NCI-H524 treated with DMSO at 0.1 percent for 48 hours (cell line): Measurements from ENCODE around the gene REEP6.
A peak's percentile ranks its signal among the peaks of the same experiment; 100 is the strongest.
"Not testable (repeated sequence)": the region's sequence is repeated elsewhere in the genome, so short reads cannot be mapped to it uniquely, and the experiment has no call there.

Experiments used
- DNase-seq: peaks from one replicate; lab custom pipeline; 2025; lab: John Stamatoyannopoulos, UW

REEP6 gene

DNA sequence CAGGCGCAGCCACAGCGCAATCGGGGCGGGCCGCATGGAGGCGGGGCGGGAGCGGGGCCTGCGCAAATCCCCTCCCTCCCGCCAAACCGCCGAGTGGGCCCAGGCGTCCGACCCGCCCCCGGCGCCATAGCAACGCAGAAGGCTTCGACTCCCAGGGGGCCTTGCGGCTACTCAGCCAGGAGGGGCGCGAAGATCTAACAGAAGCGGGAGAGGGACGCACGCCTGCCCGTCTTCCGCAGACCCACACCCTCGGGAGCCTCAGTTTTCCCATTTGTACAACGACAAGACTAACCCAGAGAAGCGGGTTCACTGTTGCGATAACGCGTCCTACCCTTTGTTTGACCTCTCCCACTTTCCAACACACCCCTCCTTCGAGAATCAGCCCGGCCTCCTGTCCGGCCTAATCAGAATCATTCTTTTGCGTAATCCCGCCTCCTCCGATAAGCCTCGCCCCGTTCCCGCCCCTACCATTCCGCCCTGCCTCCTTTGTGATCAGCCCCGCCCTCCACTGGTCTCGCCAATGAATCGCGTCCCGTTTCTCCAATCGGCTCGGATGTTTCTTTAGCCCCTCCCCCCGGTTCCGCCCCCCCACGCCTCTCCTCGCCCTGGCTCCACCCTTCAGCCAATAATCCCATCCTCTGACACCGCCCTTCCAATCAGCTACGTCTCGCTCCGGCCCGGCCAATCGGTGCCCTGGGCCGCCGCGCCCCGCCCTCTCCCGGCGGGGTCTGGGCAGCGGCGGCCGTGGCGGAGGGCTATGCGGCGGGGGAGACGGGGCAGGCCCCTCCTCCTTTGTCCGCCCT lies 469 bp upstream of the REEP6 start, which contains the start of gene PCSK4:
Gene PCSK4 (minus strand): TSS at position 40 of the 803 bp plus-strand sequence. CDS start 4 bp downstream, at position 36.
- peak; percentile 95 for DNase-seq

DNA sequence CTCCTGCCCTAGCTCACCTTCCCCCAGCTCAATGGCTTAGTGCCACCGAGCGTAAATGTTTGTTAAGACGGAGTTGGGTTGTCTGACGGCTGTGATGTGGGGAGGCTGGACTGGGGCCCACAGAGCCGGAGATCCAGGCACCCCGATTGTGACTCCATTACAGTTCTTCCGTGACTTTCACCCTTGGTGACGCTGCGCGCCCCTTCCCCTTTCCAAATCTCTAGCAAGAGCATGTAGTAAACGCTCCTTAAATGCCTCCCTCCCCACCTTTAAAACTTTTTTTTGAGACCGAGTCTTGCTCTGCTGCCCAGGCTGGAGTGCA lies 829 bp downstream of the REEP6 start:
- DNase-seq, result no peak

DNA sequence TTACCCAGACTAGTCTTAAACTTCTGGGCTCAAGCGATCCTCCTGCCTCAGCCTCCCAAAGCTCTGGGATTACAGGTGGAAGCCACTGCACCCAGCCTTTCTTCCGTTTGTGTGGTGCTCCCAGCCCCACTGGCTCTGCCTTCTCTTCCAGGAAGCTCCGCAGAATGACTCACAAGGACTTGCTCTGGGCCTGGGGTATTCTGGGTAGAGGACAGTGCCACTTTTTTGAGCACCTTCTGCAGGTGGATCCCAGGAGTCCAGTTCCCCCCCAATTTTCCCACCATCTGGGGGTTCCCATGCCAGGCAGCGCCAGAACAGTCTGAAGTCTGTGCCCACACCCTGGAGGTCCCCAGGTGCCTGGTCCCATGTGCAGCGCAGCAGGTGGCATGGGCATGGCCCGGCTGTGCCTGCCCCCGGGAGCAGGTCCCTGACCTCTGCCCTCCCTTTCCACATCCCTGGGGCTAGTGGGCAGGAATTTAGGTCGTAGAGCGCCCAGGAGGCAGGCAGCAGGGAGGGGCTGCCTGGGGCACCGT lies 1.6 kb downstream of the REEP6 start:
- DNase-seq, result no peak

DNA sequence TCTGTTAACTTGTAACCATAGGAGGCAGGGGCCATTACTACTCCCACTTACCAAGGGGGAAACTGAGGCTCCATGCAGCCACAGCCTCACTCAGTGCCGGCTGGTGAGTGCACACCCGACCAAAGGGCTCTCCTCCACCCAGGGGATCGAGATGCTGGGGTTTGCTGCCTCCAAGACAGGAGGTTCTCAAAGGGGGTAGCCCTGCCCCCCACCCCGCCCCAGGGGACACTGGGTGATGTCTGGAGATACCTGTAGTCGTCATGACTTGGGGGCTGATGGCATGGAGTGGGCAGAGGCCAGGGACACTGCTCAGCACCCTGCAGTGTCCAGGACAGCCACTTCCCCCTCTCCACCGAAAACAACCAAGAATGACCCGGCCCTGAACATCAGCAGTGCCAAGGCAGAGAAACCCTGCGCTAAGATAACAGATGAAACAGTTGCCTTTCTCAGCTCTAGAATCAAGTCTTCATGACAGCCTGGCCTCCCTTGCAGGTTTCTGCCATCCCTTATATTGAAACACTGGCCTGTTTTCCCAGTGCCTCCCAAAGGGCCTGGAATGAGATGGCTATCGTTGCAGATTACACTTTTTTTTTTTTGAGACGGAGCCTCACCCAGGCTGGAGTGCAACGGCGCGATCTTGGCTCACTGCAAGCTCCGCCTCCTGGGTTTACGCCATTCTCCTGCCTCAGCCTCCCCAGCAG lies 3.3 kb downstream of the REEP6 start:
- no peak for DNase-seq

DNA sequence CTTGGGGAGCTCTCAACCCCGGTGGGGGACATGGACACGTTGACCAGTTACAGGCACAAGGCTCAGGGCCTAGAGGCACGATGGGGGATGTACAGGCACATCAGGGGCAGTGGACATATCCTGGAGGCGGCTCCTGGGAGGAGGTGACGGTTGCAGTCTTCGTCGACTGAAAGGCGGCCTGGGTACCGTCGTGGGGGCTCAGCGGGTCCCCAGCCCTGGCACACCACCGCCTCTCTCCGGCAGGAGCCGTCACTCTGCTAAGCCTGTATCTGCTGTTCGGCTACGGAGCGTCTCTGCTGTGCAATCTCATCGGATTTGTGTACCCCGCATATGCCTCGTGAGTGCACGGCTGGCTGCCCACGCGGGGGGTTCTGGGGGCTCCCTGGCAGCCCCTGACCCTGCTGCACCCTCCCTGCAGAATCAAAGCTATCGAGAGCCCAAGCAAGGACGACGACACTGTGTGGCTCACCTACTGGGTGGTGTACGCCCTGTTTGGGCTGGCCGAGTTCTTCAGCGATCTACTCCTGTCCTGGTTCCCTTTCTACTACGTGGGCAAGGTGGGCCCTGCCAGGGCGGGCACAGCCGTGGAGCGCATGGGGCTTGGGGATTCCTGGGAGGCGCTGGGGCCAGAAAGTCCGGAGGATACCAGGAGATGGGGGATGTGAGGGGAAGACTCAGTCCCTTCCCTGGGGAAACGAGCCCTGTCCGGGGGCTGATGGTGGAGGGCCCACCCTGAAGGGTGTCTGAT lies 4.2 kb downstream of the REEP6 start:
- DNase-seq, result no peak

DNA sequence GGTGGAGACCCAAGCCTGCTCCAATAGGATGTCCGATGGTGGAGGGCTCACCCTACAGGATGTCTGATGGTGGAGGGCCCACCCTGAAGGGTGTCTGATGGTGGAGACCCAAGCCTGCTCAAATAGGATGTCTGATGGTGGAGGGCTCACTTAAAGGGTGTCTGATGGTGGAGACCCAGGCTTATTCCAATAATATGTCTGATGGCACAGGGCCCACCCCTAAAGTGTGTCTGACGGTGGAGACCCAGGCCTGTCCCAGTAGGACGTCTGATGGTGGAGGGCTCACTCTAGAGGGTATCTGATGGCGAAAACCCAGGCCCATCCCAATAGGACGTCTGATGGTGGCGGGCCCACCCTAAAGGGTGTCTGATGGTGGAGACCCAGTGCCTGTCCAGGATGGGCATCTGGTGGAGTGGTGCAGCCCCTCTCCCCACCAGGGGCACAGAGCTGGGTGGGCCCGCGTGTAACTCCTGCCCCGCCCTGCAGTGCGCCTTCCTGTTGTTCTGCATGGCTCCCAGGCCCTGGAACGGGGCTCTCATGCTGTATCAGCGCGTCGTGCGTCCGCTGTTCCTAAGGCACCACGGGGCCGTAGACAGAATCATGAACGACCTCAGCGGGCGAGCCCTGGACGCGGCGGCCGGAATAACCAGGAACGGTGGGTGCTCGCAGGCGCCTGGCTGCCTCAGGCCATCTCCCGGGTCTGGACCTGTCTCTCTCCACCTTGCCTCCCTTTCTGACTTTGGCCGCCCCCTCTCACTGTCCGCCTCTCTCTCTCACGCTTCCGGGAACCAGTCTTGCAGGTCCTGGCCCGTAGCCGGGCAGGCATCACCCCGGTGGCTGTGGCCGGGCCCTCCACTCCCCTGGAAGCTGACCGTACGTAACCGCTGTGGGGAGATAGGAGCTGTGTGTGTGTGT lies 5.1 kb downstream of the REEP6 start:
- no peak for DNase-seq

DNA sequence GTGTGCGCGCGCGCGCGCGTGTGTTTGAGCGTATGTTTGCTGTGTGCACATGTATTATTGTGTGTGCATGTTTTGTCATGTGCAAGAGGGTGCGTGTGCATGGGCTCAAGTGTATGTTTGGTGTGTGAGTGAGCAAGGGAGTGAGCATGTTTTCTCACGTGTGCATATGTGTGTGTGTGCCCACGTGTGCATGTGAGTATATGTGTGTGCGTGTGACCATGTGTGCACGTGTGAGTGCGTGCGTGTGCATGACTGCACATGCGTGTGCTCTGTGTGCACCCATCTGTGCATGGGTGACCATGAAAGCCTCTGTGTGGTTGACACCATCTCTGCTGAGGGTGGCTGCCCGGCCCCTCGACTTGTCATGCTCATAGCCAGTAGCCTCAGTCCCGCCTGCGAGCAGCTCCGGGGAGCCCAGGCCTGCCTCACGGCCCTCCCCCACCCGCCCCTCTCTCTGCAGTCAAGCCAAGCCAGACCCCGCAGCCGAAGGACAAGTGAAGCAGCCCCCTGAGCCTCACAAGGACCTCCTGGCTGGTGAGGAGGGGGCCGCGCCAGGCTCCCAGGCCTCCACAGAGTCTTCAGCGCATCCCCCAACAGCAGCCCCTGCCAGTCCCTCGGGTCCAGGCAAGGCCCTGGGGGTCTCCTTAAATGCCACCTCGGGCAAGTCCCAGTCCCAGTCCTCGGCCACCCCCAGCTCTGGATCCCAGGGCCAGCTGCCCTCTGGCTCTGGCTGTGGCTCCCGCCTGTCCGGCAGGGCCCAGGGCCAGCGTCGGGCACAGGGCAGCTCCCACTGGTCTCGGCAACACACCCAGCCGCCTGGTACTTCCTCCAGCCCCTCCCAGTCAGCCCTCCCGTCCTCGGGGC lies 6.0 kb downstream of the REEP6 start:
- no peak for DNase-seq

DNA sequence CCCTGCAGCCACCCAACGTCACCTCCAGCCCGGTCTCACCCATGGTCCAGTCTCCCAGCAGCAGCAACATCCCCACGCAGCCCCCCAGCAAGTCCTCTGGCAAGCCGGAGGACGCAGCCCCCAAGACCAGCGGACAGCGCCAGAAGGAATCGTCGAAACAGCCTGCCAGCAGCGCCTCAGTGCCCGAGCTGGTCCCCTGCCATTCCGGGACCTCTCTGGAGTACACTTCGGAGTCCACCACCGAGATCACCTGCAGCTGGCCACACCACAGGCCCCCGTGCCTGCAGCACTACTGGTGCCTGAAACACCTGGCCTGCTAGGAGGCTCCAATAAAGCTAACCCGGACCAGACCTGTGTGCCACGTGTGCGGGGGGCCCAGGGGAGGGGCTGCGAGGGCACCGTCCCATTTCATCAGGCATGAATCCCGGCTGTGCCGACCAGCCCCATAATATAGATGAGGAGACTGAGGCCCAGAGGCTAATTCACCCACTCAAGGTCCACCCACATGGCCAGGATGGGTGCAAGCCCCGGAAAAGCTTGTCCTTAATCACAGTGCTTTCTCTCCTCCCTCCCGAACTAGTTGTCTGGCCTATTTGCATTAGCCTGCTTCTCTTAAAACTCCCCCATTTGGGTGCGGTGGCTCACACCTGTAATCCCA lies 6.7 kb downstream of the REEP6 start:
- no peak for DNase-seq

DNA sequence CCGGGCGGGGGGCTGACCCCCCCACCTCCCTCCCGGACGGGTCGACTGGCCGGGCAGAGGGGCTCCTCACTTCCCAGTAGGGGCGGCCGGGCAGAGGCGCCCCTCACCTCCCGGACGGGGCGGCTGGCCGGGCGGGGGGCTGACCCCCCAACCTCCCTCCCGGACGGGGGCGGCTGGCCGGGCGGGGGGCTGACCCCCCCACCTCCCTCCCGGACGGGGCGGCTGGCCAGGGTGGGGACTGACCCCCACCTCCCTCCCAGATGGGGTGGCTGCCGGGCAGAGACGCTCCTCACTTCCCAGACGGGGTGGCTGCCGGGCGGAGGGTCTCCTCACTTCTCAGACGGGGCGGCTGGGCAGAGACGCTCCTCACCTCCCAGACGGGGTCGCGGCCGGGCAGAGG lies 8.2 kb downstream of the REEP6 start:
- not testable (repeated sequence) for DNase-seq

DNA sequence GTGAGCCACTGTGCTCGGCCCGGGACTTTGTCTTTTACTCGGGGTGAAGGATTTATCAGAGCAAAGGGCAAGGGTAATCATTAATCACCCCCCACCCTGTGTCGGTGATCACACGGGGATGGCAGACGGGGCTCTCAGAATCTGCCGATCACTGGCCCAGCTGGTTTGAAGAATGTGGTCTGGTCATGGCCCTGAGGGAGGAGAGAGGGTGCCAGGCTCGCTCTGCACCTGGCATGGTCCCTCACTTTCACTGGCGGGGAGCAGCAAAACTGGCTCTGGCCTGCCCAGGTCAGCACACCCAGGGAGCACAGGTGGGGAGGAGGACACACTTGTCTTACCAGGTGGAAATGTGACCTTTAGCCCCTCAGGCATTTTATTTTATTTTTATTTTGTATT lies 10.2 kb downstream of the REEP6 start:
- DNase-seq, result no peak

DNA sequence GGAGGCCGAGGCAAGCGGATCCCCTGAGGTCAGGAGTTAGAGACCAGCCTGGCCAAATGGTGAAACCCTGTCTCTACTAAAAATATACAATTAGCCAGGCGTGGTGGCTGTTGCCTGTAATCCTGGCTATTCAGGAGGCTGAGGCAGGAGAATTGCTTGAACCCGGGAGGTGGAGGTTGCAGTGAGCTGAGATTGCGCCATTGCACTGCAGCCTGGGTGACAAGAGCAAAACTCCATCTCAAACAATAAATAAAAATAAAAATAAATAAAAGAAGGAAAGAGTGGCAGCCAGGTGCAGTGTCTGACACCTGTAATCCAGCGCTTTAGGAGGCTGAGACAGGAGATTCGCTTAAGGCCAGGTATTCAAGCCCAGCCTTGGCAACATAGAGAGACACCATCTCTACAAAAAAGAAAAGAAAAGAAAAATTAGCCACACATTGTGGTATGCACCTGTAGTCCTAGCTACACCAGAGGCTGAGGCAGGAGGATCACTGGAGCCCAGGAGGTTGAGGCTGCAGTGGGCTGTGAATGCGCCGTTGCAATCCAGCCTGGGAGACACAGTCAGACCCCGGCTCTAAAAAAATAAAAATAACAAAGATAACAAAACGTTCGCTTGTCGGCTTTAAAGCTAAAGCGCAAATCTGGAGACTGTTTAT lies 11.6 kb downstream of the REEP6 start:
- no peak for DNase-seq

DNA sequence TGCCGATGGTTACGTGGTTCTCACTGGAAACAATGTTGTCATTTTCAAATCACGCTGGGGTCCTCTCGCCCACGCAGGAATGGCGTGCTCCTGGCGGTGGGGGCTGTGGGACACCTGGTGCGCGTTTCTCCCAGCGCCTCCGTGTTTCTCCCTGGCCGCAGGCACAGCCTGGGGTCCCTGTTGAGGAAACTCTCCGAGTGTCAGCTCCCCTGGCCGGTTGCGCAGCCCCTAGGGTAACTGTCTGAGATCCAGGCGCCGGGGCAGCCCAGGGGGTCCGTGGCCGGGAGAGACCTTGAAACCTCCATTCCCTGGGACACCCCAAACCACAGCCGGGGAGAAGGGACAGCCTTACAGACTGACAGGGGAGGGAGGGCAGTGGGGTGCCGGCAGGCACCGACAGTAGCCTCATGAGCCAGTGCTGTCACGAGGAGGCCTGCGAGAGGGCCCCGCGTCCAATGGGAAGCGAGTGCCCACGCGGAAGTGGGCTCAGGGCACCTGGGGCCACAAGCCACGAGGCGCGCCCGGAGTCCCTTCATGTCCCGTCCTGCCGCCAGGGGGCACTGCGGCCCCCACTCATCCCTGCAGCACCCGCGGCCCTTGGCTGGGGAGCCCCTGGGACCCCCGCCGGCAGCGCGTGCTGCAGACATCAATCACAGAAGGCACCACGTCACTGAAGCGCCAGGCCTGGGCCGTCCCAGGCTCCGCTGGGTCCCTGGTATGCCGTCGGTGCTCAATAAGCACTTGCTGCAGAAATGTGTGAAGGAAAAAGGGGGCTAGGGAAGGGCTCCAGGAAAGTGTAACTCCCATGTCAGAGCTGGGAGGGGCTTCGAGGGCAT lies 12.3 kb downstream of the REEP6 start:
- DNase-seq, result no peak

DNA sequence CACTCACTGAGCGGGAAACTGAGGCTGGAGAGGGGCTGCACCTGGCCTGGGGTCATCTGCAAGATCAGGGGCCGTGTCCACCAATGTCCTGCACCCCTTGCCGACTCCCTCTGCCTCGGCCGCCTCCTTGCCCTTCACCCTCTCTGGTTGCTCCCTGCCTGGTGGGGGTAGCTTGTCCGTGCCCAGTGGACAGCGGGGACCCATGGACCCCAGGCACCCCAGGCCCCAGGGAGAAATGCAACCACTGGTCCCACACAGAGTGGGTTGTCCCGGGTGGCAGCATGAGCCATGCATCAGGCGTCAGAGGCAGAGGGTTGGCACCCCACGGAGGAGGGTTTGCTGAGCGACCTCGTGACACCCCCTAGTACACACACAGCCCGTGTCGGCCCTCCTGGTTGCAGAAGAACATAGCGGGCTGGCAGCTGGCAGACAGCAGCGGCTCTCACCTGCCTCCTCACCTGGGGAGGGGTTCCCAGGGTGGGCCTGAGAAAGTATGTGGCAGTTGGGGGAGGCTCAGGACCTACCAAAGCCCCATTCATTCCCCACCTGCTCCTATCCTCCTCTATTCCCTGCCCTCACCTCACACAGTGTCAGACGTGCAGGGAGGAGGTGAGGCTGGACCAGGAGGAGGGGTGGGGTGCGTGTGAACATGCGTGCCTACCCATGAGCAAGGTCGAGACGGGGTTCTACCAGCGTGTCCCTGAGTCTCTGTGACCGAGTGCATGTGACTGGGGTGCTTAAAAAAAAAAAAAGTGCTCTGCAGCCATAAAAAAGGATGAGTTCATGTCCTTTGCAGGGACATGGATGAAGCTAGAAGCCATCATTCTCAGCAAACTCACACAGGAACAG lies 13.2 kb downstream of the REEP6 start:
- no peak for DNase-seq

DNA sequence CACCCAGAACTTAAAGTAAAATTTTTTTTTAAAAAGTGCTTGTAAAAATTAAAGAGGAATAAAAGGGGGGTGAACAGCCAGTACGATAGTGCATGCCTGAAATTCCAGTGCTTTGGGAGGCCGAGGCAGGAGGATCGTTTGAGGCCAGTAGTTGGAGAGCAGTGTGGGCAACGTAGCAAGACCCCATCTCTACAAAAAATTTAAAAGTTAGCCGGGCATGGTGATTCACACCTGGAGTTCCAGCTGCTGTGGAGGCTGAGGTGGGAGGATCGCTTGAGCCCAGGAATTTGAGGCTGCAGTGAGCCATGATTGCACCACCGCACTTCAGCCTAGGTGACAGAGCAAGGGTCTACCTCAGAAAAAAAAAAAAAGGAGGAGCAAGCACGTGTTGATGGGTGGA lies 14.0 kb downstream of the REEP6 start:
- DNase-seq, result no peak

DNA sequence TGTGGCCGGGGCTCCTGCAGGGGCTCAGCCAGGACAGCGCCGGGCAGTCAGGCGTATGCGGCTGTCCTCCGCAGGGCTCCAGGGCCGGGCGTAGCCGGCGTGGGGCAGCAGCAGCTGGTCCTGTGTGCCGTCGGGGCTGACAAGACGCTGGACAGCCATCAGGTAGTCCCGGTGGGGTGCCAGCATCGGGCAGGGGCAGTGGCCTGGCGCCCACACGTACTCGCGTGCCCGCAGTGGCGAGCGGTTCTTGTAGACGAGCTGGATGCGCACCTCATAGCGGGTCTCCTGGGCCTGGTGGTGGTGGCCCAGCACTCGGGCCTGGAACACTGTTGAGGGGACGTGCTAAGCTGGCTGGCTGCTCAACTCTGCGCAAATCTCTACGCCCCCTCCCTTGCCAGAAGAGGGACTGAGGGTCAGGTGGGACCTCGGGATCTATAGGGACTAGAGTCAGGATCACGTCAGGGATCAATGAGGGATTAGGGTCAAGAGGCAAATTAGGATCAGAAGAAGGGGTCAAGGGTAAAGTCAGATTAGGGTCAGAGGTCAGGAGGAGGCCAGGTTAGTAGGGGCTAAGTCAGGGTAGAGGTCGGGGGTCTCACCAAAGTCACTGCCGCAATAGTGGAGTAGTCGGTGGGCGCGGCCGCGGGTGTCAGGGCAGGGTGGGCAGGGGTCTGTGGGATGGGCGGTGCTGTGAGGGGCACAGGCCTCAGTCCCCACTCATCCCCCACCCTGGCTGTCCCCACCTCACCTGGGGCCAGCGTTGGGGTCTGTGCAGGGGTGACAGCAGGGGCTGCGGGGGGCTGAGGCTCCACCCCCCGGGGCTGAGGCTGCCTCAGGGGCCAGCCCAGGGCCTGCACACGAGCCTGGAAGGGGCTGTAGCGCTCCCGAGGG lies 15.3 kb downstream of the REEP6 start:
- no peak for DNase-seq

DNA sequence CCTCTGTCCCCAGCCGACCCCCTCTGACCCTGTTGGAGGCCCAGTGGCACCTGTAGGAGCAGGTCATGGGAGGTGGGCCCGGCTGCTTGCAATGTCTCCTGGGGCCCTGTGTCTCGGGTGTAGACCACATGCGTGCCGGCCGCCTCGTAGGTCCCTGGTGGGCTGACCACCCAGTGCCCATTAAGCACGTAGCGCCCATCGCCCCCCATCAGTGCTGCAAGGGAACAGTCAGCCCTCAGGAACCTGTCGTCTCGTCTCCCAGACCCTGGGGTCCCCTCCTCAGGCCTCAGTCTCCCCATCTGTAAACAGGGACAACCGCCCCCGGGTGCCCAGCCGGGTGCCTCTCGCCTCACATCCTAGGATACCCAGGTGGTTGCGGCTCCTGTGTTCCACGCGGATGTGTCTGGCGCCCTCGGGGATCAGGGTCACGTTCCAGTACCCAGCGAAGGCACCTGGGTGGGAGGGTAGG lies 16.2 kb downstream of the REEP6 start:
- no peak for DNase-seq
